NCI-H2081 treated with DMSO at 0.1 percent for 48 hours (cell line): ENCODE measurements around the gene STK32A.
"Not testable (repeated sequence)": the region's sequence is repeated elsewhere in the genome, so short reads cannot be mapped to it uniquely, and the experiment has no call there.

Source experiments
- DNase-seq: peaks from one replicate; lab custom pipeline; 2025; lab: John Stamatoyannopoulos, UW

The STK32A gene

GRCh38 chr5:147234825-147235635 lies at the start of gene STK32A:
Gene STK32A (plus strand): TSS chr5:147235026. CDS start chr5:147239635, 4,609 bp downstream.
- DNase-seq, result no peak

GRCh38 chr5:147187099-147187540 lies 47.7 kb upstream of the STK32A start:
- no peak for DNase-seq

- DNase-seq, result no peak
Measured at GRCh38 chr5:147188200-147189108, 46.4 kb upstream of the STK32A start.

GRCh38 chr5:147189109-147189424 lies 45.8 kb upstream of the STK32A start:
- no peak for DNase-seq

GRCh38 chr5:147190331-147190730 lies 44.5 kb upstream of the STK32A start:
- no peak for DNase-seq

GRCh38 chr5:147193123-147193522 lies 41.7 kb upstream of the STK32A start:
- no peak for DNase-seq

- DNase-seq, result no peak
Measured at GRCh38 chr5:147200004-147200403, 34.8 kb upstream of the STK32A start.

- no peak for DNase-seq
Measured at GRCh38 chr5:147203213-147203612, 31.6 kb upstream of the STK32A start.

- no peak for DNase-seq
Measured at GRCh38 chr5:147204576-147204975, 30.2 kb upstream of the STK32A start.

- no peak for DNase-seq
Measured at GRCh38 chr5:147208134-147208533, 26.7 kb upstream of the STK32A start.

GRCh38 chr5:147216552-147217154 lies 18.2 kb upstream of the STK32A start:
- no peak for DNase-seq

GRCh38 chr5:147223343-147223742 lies 11.5 kb upstream of the STK32A start:
- DNase-seq, result no peak

GRCh38 chr5:147223948-147224791 lies 10.7 kb upstream of the STK32A start:
- no peak for DNase-seq

- DNase-seq, result no peak
Measured at GRCh38 chr5:147225938-147226337, 8.9 kb upstream of the STK32A start.

GRCh38 chr5:147226512-147226911 lies 8.3 kb upstream of the STK32A start:
- DNase-seq, result no peak

- DNase-seq, result no peak
Measured at GRCh38 chr5:147234239-147234824, 494 bp upstream of the STK32A start.

- no peak for DNase-seq
Measured at GRCh38 chr5:147240266-147240985, 5.6 kb downstream of the STK32A start.

- DNase-seq, result not testable (repeated sequence)
Measured at GRCh38 chr5:147243238-147243637, 8.4 kb downstream of the STK32A start.

GRCh38 chr5:147245381-147246165 lies 10.7 kb downstream of the STK32A start:
- DNase-seq, result no peak

GRCh38 chr5:147248561-147248960 lies 13.7 kb downstream of the STK32A start:
- no peak for DNase-seq
